HCT116 (cell line): ENCODE measurements around the gene RBM19. TPM values are rescaled to one million over a fixed set of nuclear protein-coding genes. Genes with fewer than 3 reads are reported as not detected.

Experiments
- ATAC-seq: fragments of 200-7000 bp; cut with Tn5 transposase; 2 replicates; pipeline ENCODE4 v1.9.1; 2020; ENCODE audit warnings: mild to moderate bottlenecking, moderate library complexity
- BruUV-seq: library from RNA; stranded (reverse); fragments of 400-500 nt; replicated peaks from 2 replicates; lab custom pipeline; 2021; lab: Mats Ljungman, UMichigan
- CTCF ChIA-PET: fragments of 300-600 bp; sonication (Branson Sonifier 250); formaldehyde crosslinking; loops from one replicate; lab custom pipeline; 2021; ENCODE audit warnings: antibody characterized with exemption; lab: Charles Lee
- POLR2A ChIA-PET: fragments of 300-600, 350-600 bp; sonication (Branson Sonifier 250); formaldehyde crosslinking; loops from one replicate; lab custom pipeline; 2021; ENCODE audit warnings: antibody characterized with exemption; lab: Charles Lee
- RAD21 ChIA-PET, 2 experiments: fragments of 300-600 bp; sonication (Branson Sonifier 250); formaldehyde crosslinking; loops; one replicate each; lab custom pipeline; 2023; ENCODE audit warnings: low total read pairs in 2 of 2; ENCODE audit not compliant: uncharacterized antibody in 2 of 2, unreplicated experiment in 2 of 2, low non-redundant PET in 1 of 2; lab: Charles Lee
- DNase-seq: peaks from one replicate; pipeline ENCODE4 v3.0.0-alpha.2; 2010; ENCODE audit warnings: low read depth, low spot score
- H2AFZ ChIP-seq: fragments of 200-600 bp; shearing (Covaris generic), sonication (generic); 2 replicates; pipeline ENCODE4 v1.6.1; 2017; ENCODE audit warnings: low read depth, mixed run types, mixed read lengths, antibody characterized with exemption, low read length; ENCODE audit not compliant: poor library complexity, severe bottlenecking
- H3K27ac ChIP-seq: 2 replicates; pipeline ENCODE4 v1.5.1; 2012; ENCODE audit warnings: low read depth, low read length
- H3K27me3 ChIP-seq: fragments of 200-600 bp; sonication (generic); 2 replicates; pipeline ENCODE4 v1.6.1; 2016; ENCODE audit warnings: mixed run types, low read length, mixed read lengths; ENCODE audit not compliant: insufficient read depth
- H3K36me3 ChIP-seq, 2 experiments: fragments of 200-500 bp in 1 of 2; fragments of 200-600 bp in 1 of 2; sonication (Bioruptor generic) in 1 of 2; sonication (generic) in 1 of 2; 2 replicates each; pipeline versions ENCODE4 v1.5.1 to v1.6.1; 2014 to 2016; ENCODE audit warnings: low read length in 2 of 2, inconsistent platforms in 1 of 2, mixed read lengths in 1 of 2, mixed run types in 1 of 2; ENCODE audit not compliant: insufficient read depth in 2 of 2, control insufficient read depth in 1 of 2
- H3K4me1 ChIP-seq, 2 experiments: fragments of 200-600 bp in 1 of 2; sonication (generic) in 1 of 2; 2 replicates each; pipeline versions ENCODE4 v1.5.1 to v1.6.1; 2012 to 2017; ENCODE audit warnings: low read length in 2 of 2, inconsistent platforms in 1 of 2, mild to moderate bottlenecking in 1 of 2, mixed read lengths in 1 of 2, mixed run types in 1 of 2, moderate library complexity in 1 of 2; ENCODE audit not compliant: insufficient read depth in 2 of 2, control insufficient read depth in 1 of 2
- H3K4me2 ChIP-seq: fragments of 200-600 bp; sonication (generic); 2 replicates; pipeline ENCODE4 v1.6.1; 2017; ENCODE audit warnings: mixed run types, low read length, mixed read lengths
- H3K4me3 ChIP-seq, 2 experiments: fragments of 200-600 bp in 1 of 2; sonication (generic) in 1 of 2; replicated peaks in 1 of 2; 2 replicates each; pipeline ENCODE4 v1.5.1; 2011 to 2016; ENCODE audit warnings: low read length in 2 of 2, control low read depth in 1 of 2, low read depth in 1 of 2, mild to moderate bottlenecking in 1 of 2, mixed read lengths in 1 of 2, mixed run types in 1 of 2
- H3K79me2 ChIP-seq: fragments of 200-600 bp; sonication (generic); 2 replicates; pipeline ENCODE4 v1.6.1; 2017; ENCODE audit warnings: mild to moderate bottlenecking, mixed run types, low read length, moderate library complexity, mixed read lengths; ENCODE audit not compliant: insufficient read depth
- H3K9ac ChIP-seq: fragments of 200-600 bp; sonication (generic); 2 replicates; pipeline ENCODE4 v1.6.1; 2016; ENCODE audit warnings: low read length, mixed read lengths
- H3K9me2 ChIP-seq: fragments of 200-600 bp; sonication (generic), shearing (Covaris generic); 2 replicates; pipeline ENCODE4 v1.6.1; 2017; ENCODE audit warnings: mixed run types, mild to moderate bottlenecking, moderate library complexity; ENCODE audit not compliant: insufficient read depth
- H3K9me3 ChIP-seq, 2 experiments: fragments of 200-500 bp in 1 of 2; fragments of 200-600 bp in 1 of 2; sonication (Bioruptor generic) in 1 of 2; sonication (generic) in 1 of 2; 2 replicates each; pipeline ENCODE4 v1.6.1; 2014 to 2017; ENCODE audit warnings: low read length in 2 of 2, mixed read lengths in 2 of 2, inconsistent platforms in 1 of 2, low read depth in 1 of 2, mild to moderate bottlenecking in 1 of 2, mixed run types in 1 of 2, moderate library complexity in 1 of 2; ENCODE audit not compliant: control insufficient read depth in 1 of 2, insufficient read depth in 1 of 2
- H4K20me1 ChIP-seq: fragments of 200-600 bp; sonication (generic), shearing (Covaris generic); 2 replicates; pipeline ENCODE4 v1.6.1; 2017; ENCODE audit warnings: mixed run types, mild to moderate bottlenecking, moderate library complexity; ENCODE audit not compliant: insufficient read depth
- CBX3 ChIP-seq: IDR thresholded peaks from 2 replicates; pipeline ENCODE4 v1.6.1; 2012; ENCODE audit warnings: low read depth
- CEBPB ChIP-seq: IDR thresholded peaks from 2 replicates; pipeline ENCODE4 v1.6.1; 2012; ENCODE audit warnings: low read depth
- EGR1 ChIP-seq: IDR thresholded peaks from 2 replicates; pipeline ENCODE4 v1.6.1; 2012; ENCODE audit warnings: low read depth
- ELF1 ChIP-seq: IDR thresholded peaks from 2 replicates; pipeline ENCODE4 v1.6.1; 2012; ENCODE audit warnings: low read depth, borderline replicate concordance
- FOSL1 ChIP-seq: IDR thresholded peaks from 2 replicates; pipeline ENCODE4 v1.6.1; 2012; ENCODE audit warnings: low read depth
- POLR2A ChIP-seq: IDR thresholded peaks from 2 replicates; pipeline ENCODE4 v1.7.0; 2011; ENCODE audit warnings: borderline replicate concordance; ENCODE audit not compliant: insufficient read depth, insufficient read length; ENCODE audit errors: extremely low read depth
- SP1 ChIP-seq: IDR thresholded peaks from 2 replicates; pipeline ENCODE4 v1.6.1; 2012; ENCODE audit warnings: low read depth
- SRF ChIP-seq: IDR thresholded peaks from 2 replicates; pipeline ENCODE4 v1.6.1; 2012; ENCODE audit warnings: low read depth
- ZFX ChIP-seq: fragments of 450-650 bp; IDR thresholded peaks from 2 replicates; pipeline ENCODE4 v1.6.1; 2017
- ZNF274 ChIP-seq: fragments of 200-500 bp; sonication (Bioruptor generic); IDR thresholded peaks from 2 replicates; pipeline ENCODE4 v1.6.1; 2014; ENCODE audit warnings: mild to moderate bottlenecking, low read depth, low read length, inconsistent platforms
- intact Hi-C: fragments of 100-400 bp; cut with micrococcal nuclease; formaldehyde crosslinking; loops from 2 replicates; pipeline ENCODE4 v1.10.0; 2022
- total RNA-seq: library from RNA; stranded (reverse); gene quantifications from one replicate; pipeline ENCODE4 v1.2.1, GENCODE V29; 2021; ENCODE audit not compliant: unreplicated experiment
- TF ChIP-seq, protein P1 (sequence below): IDR thresholded peaks from 2 replicates; pipeline ENCODE4 v1.6.1; 2012
- TF ChIP-seq, protein P2 (sequence below): IDR thresholded peaks from 2 replicates; pipeline ENCODE4 v1.6.1; 2011; ENCODE audit warnings: mild to moderate bottlenecking, low read length, moderate library complexity; ENCODE audit not compliant: insufficient replicate concordance; ENCODE audit errors: extremely low read depth
- TF ChIP-seq, protein P3 (sequence below): IDR thresholded peaks from 2 replicates; pipeline ENCODE4 v1.6.1; 2012

RBM19 gene
- total RNA-seq, 1 experiment from 2014 or later, result 30.7 TPM

DNA sequence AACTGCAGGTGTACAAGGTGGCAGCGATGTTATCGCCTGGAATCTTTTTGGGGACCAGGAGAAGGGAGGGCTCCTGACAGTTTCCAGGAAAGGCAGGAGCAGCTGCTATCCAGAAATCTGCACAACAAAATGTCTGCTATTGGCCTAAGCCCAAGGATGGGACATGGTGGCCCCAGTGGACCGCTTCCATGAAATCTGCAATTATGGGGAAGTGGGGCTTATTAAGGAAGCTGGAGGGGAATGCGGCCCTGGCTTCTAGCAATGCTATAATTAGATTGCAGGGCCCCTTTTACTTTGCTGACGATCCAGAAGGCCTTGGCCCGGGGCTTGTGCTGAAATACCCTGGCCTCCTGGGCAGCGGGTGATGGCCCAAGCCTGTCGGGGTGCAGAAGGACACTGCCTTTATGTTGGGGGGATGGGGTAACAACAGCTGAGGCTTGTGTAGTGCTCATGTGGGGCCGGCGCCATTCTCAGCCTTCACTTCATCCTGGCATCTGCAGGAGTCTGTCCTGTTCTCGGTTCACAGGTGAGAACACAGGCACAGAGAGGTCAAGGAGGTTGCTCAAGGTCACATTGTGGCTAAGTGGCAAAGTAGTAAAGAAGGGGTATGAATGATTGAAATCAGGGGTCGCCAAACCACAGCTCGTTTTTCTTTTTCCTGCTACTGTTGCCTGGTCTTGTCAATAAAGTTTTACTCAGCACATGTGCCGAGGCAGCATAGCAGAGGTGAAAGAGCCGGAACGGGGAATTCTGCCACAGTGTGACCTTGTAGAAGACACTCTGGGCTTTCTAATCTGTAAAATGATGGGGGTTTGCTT is 153.5 kb downstream of the RBM19 start:
- Histone ChIP-seq H3K9ac (no peak overlapping the region), H3K27ac (no peak overlapping the region), H3K9me2 (no peaks in the 10 kb centered on the region), H3K27me3 (no peaks in the 10 kb centered on the region), H4K20me1 (no peaks in the 10 kb centered on the region), H3K36me3 (no peaks in the 10 kb centered on the region), H3K4me2 (no peak overlapping the region), H3K4me3 (no peak overlapping the region), H3K4me1 (no peaks in the 10 kb centered on the region), H2AFZ (no peak overlapping the region), H3K79me2 (no peaks in the 10 kb centered on the region), H3K9me3 (no peaks in the 10 kb centered on the region)
- RAD21 ChIA-PET, result no interaction called here
- intact Hi-C loops, result no loop called here
- POLR2A ChIA-PET, result no interaction called here
- ATAC-seq (no peak), DNase-seq (no peak)
- CTCF ChIA-PET, result no interaction called here
- no peak for TF ChIP-seq CEBPB
- TF ChIP-seq ELF1, result no peak
- TF ChIP-seq SP1, result no peak
- TF ChIP-seq ZFX, result no peak
- TF ChIP-seq, protein P1, sequence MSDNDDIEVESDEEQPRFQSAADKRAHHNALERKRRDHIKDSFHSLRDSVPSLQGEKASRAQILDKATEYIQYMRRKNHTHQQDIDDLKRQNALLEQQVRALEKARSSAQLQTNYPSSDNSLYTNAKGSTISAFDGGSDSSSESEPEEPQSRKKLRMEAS, result no peak
- no peak for TF ChIP-seq FOSL1
- TF ChIP-seq CBX3, result no peak
- TF ChIP-seq POLR2A, result no peak
- TF ChIP-seq, protein P2, sequence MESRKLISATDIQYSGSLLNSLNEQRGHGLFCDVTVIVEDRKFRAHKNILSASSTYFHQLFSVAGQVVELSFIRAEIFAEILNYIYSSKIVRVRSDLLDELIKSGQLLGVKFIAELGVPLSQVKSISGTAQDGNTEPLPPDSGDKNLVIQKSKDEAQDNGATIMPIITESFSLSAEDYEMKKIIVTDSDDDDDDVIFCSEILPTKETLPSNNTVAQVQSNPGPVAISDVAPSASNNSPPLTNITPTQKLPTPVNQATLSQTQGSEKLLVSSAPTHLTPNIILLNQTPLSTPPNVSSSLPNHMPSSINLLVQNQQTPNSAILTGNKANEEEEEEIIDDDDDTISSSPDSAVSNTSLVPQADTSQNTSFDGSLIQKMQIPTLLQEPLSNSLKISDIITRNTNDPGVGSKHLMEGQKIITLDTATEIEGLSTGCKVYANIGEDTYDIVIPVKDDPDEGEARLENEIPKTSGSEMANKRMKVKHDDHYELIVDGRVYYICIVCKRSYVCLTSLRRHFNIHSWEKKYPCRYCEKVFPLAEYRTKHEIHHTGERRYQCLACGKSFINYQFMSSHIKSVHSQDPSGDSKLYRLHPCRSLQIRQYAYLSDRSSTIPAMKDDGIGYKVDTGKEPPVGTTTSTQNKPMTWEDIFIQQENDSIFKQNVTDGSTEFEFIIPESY, result no peak
- TF ChIP-seq, protein P3, sequence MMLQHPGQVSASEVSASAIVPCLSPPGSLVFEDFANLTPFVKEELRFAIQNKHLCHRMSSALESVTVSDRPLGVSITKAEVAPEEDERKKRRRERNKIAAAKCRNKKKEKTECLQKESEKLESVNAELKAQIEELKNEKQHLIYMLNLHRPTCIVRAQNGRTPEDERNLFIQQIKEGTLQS, result no peak
- TF ChIP-seq SRF, result no peak
- no peak for TF ChIP-seq ZNF274
- TF ChIP-seq EGR1, result no peak
- no TSS peak for BruUV-seq
